Measurements from ENCODE around the gene CCSER2.
A peak's percentile ranks its signal among the peaks of the same experiment; 100 is the strongest.

The CCSER2 gene

DNA sequence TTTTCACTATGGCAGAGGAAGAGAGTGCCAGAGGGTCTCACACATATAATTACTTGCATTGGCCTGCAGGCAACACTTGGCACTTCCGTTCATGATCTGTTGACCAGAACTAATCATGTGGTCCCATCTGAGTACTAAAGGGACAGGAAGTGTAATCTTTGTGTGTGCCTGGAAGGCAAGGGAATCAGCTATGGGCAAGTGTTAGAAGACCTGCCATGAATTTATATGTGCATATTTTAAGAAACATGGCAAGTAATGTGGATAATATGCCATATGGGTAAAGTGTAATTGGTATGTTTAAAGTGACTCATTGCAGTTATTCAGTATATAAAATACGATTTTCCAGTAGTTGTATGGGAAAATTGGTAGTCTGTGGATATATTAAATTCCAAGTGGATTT lies 46.1 kb downstream of the CCSER2 start:
- in situ Hi-C loops (cut with HindIII; ENCODE audit: low sequenced_read_pairs) = no loop called here
- no peak overlapping the region for H3K4me3 ChIP-seq (ENCODE audit: low read depth, low read length)
- DNase-seq (ENCODE audit: low read depth, low spot score) = no peak
- TF ChIP-seq, protein P1, sequence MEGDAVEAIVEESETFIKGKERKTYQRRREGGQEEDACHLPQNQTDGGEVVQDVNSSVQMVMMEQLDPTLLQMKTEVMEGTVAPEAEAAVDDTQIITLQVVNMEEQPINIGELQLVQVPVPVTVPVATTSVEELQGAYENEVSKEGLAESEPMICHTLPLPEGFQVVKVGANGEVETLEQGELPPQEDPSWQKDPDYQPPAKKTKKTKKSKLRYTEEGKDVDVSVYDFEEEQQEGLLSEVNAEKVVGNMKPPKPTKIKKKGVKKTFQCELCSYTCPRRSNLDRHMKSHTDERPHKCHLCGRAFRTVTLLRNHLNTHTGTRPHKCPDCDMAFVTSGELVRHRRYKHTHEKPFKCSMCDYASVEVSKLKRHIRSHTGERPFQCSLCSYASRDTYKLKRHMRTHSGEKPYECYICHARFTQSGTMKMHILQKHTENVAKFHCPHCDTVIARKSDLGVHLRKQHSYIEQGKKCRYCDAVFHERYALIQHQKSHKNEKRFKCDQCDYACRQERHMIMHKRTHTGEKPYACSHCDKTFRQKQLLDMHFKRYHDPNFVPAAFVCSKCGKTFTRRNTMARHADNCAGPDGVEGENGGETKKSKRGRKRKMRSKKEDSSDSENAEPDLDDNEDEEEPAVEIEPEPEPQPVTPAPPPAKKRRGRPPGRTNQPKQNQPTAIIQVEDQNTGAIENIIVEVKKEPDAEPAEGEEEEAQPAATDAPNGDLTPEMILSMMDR (IDR thresholded peaks at IDR 0.05; ENCODE audit: low read depth, low read length) = no peak

DNA sequence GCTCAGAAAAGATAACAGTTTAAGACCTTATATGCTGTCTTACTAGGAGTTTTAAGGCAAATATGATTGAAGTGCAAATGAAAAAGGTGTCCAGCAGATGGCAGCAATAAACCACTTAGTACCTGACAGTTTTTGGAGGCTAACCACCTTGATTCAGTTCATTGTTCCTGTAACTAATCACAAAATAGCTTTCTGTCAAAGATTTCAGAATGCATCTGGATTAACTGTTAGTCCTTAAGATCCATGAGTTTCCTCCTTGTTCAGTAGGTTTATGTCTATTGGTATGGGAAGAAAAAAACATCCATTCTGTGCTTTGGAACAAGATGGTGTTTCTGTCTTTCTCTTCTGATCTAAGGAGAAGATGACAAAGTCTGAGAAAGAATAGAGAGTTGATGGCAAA lies 46.6 kb downstream of the CCSER2 start:
- in situ Hi-C loops (cut with HindIII; ENCODE audit: low sequenced_read_pairs) = no loop called here
- TF ChIP-seq, protein P1 (IDR thresholded peaks at IDR 0.05; ENCODE audit: low read depth, low read length) = peak; percentile 59
- DNase-seq (ENCODE audit: low read depth, low spot score) = peak; percentile 73
- no peak overlapping the region for H3K4me3 ChIP-seq (ENCODE audit: low read depth, low read length)

DNA sequence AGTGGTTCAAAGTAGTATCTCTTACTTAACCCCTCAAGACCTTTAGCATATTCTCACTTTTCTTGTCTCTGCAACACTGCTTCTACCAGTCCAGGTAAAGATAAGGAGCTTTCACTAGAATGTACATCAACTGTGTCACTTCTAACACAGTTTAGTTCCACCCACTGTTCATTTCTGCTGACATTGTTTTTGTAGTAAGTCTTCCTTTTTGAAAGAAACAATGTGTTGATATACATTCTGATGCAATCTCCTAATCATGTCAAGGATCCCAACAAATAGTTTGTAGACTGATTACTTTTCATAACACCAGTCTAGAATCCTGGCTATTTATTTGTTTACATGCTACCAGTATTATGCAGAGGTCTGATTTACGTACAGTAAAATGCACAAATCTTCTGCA lies 47.5 kb downstream of the CCSER2 start:
- in situ Hi-C loops (cut with HindIII; ENCODE audit: low sequenced_read_pairs) = no loop called here
- H3K4me3 ChIP-seq (ENCODE audit: low read depth, low read length) = no peak overlapping the region
- TF ChIP-seq, protein P1 (IDR thresholded peaks at IDR 0.05; ENCODE audit: low read depth, low read length) = no peak
- no peak for DNase-seq (ENCODE audit: low read depth, low spot score)

DNA sequence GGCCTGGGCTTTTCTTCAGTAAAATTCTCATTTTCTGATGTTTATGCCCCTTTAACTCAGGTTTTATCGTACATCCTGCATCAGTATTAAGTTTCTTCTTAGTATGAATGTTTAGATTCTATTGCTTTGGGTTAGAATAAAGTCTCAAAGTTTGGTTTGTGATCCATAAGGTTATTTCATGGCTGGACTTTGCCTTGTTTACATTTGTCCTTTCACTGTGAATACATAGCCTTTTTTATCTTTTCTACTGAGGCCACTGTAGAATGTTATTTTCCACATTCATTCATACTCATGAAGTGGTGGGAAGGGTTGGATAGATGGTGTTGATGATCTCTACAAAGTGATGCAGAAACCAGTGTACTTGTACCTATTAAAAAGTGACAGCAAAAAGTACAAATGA lies 59.8 kb downstream of the CCSER2 start:
- in situ Hi-C loops (cut with HindIII; ENCODE audit: low sequenced_read_pairs) = no loop called here

DNA sequence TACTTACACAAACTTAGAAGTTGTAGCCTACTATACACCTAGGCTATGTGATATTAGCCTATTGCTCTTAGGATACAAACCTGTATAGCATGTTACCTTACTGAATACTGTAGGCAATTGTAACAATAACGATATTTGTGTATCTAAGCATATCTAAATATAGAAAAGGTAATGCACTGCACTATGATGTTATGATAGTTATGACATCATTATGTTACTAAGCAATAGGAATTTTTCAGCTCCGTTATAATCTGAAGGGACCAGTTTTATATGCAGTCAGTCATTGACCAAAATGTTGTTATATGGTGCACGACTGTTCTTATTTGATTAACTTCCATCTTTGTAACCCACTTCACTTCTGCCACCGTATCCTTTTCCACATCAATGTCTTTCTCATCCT lies 62.0 kb downstream of the CCSER2 start:
- TF ChIP-seq, protein P1 (IDR thresholded peaks at IDR 0.05; ENCODE audit: low read depth, low read length) = no peak
- H3K4me3 ChIP-seq (ENCODE audit: low read depth, low read length) = no peak overlapping the region
- in situ Hi-C loops (cut with HindIII; ENCODE audit: low sequenced_read_pairs) = no loop called here
- DNase-seq (ENCODE audit: low read depth, low spot score) = no peak

More for the DNA sequence above, 59.8 kb downstream of the CCSER2 start:
- no peak overlapping the region for H3K4me3 ChIP-seq (ENCODE audit: low read depth, low read length)
- TF ChIP-seq, protein P1 (IDR thresholded peaks at IDR 0.05; ENCODE audit: low read depth, low read length) = no peak
- DNase-seq (ENCODE audit: low read depth, low spot score) = no peak

DNA sequence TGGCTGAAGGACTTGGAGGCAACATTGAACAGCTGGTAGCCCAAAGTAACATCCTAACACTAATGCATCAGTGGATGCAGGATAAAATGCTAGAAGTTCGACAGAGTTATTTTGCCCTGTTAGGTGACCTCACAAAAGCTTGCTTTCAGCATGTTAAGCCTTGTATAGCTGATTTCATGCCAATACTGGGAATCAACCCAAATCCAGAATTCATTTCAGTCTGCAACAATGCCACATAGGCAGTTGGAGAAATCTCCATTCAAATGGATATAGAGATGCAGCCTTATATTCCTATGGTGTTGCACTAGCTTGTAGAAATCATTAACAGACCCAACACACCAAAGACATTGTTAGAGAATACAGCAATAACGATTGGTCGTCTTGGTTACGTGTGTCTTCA lies 62.9 kb downstream of the CCSER2 start:
- peak; percentile 33 for DNase-seq (ENCODE audit: low read depth, low spot score)
- in situ Hi-C loops (cut with HindIII; ENCODE audit: low sequenced_read_pairs) = no loop called here
- H3K4me3 ChIP-seq (ENCODE audit: low read depth, low read length) = no peak overlapping the region
- TF ChIP-seq, protein P1 (IDR thresholded peaks at IDR 0.05; ENCODE audit: low read depth, low read length) = no peak

DNA sequence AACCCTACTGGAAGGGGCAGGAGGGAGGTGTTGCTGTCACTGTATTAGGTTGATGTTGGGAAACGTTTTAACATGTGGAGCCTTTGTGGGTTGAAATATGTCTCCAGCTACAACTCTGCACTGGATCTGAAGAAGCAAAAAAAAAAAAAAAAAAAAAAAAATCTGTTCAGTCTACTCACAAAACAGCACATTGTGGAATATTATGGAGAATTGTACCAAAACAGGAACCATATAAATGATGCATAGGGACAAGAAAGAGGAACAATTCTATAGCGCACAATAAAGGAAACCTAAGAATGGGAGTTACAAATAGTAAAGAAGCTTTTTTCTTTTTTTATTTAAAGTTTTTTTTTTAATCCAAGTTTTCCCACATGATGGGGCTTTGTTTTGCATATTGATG lies 63.8 kb downstream of the CCSER2 start:
- H3K4me3 ChIP-seq (ENCODE audit: low read depth, low read length) = no peak overlapping the region
- in situ Hi-C loops (cut with HindIII; ENCODE audit: low sequenced_read_pairs) = no loop called here
- TF ChIP-seq, protein P1 (IDR thresholded peaks at IDR 0.05; ENCODE audit: low read depth, low read length) = no peak
- DNase-seq (ENCODE audit: low read depth, low spot score) = no peak

Measured in astrocyte of the spinal cord (primary cell).